Stimulated activated CD4-positive, alpha-beta T cell treated with anti-CD3 and anti-CD28 coated beads, Interleukin-4, amount 100 ng/mL, for 1 hour (primary cell): ENCODE data around the gene NOTCH1.

Experiments used
- DNase-seq: peaks from one replicate; pipeline ENCODE4 v3.0.0-alpha.2; 2020

The NOTCH1 gene

GRCh38 chr9:136499071-136499934, 46.5 kb downstream of the NOTCH1 start:
- no peak for DNase-seq

- DNase-seq, result no peak
Measured at GRCh38 chr9:136497916-136498695, 47.7 kb downstream of the NOTCH1 start.

GRCh38 chr9:136496801-136497620, 48.8 kb downstream of the NOTCH1 start:
- no peak for DNase-seq

- DNase-seq, result no peak
Measured at GRCh38 chr9:136496181-136496580, 49.7 kb downstream of the NOTCH1 start.

- DNase-seq, result no peak
Measured at GRCh38 chr9:136495238-136495800, 50.5 kb downstream of the NOTCH1 start.

- no peak for DNase-seq
Measured at GRCh38 chr9:136494531-136495215, 51.2 kb downstream of the NOTCH1 start.

- DNase-seq, result no peak
Measured at GRCh38 chr9:136494012-136494411, 51.8 kb downstream of the NOTCH1 start.

GRCh38 chr9:136493567-136493971, 52.3 kb downstream of the NOTCH1 start:
- DNase-seq, result no peak

- no peak for DNase-seq
Measured at GRCh38 chr9:136492978-136493522, 52.8 kb downstream of the NOTCH1 start.

- DNase-seq, result no peak
Measured at GRCh38 chr9:136489731-136490130, 56.1 kb downstream of the NOTCH1 start.

GRCh38 chr9:136488247-136489214, 57.3 kb downstream of the NOTCH1 start:
- DNase-seq, result peak; percentile 78

GRCh38 chr9:136487672-136488071, 58.2 kb downstream of the NOTCH1 start:
- no peak for DNase-seq

- DNase-seq, result no peak
Measured at GRCh38 chr9:136486823-136487620, 58.8 kb downstream of the NOTCH1 start.

- no peak for DNase-seq
Measured at GRCh38 chr9:136486131-136486530, 59.7 kb downstream of the NOTCH1 start.

- peak; percentile 85 for DNase-seq
Measured at GRCh38 chr9:136485049-136486045, 60.5 kb downstream of the NOTCH1 start.

- DNase-seq, result peak; percentile 17
Measured at GRCh38 chr9:136484153-136485048, 61.4 kb downstream of the NOTCH1 start.

GRCh38 chr9:136483589-136484152, 62.2 kb downstream of the NOTCH1 start:
- DNase-seq, result peak; percentile 95
